Mammary epithelial cell (primary cell): Measurements from ENCODE around the gene SORCS2.

Source experiments
- EZH2 ChIP-seq: IDR thresholded peaks from 2 replicates; pipeline ENCODE4 v1.6.1; 2012; ENCODE audit warnings: low read length, inconsistent platforms, borderline replicate concordance
- TF ChIP-seq, protein P1 (sequence below), 2 donors: IDR thresholded peaks in 1 of 2; conservative IDR thresholded peaks in 1 of 2; 2 replicates each; pipeline ENCODE4 v1.5.1; 2011 to 2012; ENCODE audit warnings: inconsistent platforms in 2 of 2, low read length in 2 of 2, mild to moderate bottlenecking in 2 of 2, control low read depth in 1 of 2, low read depth in 1 of 2; ENCODE audit not compliant: insufficient read depth in 1 of 2; ENCODE audit errors: extremely low read depth in 1 of 2

DNA sequence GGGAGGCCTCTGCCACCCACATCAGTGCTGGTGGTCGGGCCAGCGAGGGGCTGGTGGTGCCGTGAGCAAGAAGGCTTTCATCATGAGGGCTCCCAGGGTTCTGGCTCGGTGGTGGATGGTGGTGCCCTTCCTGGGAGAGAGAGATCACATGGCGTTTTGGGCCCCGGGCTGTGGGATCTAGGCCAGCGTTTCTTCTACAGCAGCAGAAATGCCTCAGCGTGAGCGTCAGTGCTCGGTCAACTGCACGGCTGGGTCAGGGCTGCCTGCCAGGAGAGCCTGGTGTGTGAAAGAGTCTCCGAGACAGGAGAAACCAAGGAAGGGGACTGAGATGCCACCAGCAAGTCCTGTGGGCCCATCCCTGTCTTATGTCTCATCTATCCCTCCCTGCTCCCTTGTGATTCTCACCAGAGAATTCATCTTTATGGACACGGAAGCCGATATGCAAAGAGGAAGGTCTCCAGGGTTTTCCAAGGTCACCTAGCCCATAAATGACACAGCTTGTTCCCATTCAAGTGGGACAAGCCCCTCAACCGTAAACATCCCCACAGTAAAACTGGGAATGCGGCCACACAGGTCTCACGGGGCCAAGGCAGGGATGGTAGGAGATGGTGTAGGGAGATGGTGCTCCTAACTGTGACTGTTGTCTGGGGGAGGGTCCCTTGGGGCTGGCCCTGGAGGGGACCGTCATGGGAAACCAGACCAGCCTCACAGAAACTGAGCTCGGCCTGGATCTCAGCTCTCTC lies 99.2 kb downstream of the SORCS2 start:
- TF ChIP-seq, protein P1, sequence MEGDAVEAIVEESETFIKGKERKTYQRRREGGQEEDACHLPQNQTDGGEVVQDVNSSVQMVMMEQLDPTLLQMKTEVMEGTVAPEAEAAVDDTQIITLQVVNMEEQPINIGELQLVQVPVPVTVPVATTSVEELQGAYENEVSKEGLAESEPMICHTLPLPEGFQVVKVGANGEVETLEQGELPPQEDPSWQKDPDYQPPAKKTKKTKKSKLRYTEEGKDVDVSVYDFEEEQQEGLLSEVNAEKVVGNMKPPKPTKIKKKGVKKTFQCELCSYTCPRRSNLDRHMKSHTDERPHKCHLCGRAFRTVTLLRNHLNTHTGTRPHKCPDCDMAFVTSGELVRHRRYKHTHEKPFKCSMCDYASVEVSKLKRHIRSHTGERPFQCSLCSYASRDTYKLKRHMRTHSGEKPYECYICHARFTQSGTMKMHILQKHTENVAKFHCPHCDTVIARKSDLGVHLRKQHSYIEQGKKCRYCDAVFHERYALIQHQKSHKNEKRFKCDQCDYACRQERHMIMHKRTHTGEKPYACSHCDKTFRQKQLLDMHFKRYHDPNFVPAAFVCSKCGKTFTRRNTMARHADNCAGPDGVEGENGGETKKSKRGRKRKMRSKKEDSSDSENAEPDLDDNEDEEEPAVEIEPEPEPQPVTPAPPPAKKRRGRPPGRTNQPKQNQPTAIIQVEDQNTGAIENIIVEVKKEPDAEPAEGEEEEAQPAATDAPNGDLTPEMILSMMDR (conservative IDR thresholded peaks at IDR 0.05 in 1 of 2, IDR thresholded peaks at IDR 0.05 in 1 of 2; ENCODE audit: extremely low read depth in 1 of 2, insufficient read depth in 1 of 2, low read depth in 1 of 2, low read length in 2 of 2) = no peak
- TF ChIP-seq EZH2 = no peak
